Body of pancreas (tissue), 4 donors: ENCODE data around the gene ALKBH2. TPM values are rescaled to one million over a fixed set of nuclear protein-coding genes. Genes with fewer than 3 reads are reported as not detected.

Source experiments
- ATAC-seq: fragments of 150-250 bp; one replicate; pipeline ENCODE4 v1.9.1; 2016
- DNase-seq, 4 donors: peaks; one replicate each; pipeline ENCODE4 v3.0.0-alpha.2; 2019
- H3K27ac ChIP-seq, 4 donors: fragments of 200-600 bp; sonication (generic); 1 replicate in 3 of 4; 2 replicates in 1 of 4; pipeline versions ENCODE4 v1.5.1 to v1.6.1; 2016 to 2019; ENCODE audit warnings: mild to moderate bottlenecking in 1 of 4, mixed read lengths in 1 of 4, moderate library complexity in 1 of 4
- H3K27me3 ChIP-seq, 2 donors: fragments of 200-600 bp; sonication (generic); one replicate each; pipeline ENCODE4 v1.6.0; 2016; ENCODE audit warnings: mild to moderate bottlenecking in 1 of 2
- H3K36me3 ChIP-seq, 2 donors: fragments of 200-600 bp; sonication (generic); replicated peaks in 1 of 2; 2 replicates each; pipeline ENCODE4 v1.5.1; 2016; ENCODE audit warnings: low read depth in 2 of 2; ENCODE audit not compliant: insufficient read depth in 1 of 2
- H3K4me1 ChIP-seq: fragments of 200-600 bp; sonication (generic); one replicate; pipeline ENCODE4 v1.6.0; 2016
- H3K4me3 ChIP-seq, 2 donors: fragments of 200-600 bp; sonication (generic); 1 replicate in 1 of 2; 2 replicates in 1 of 2; pipeline ENCODE4 v1.5.1; 2016 to 2019
- H3K9me3 ChIP-seq, 3 donors: fragments of 200-600 bp; sonication (generic); 1 replicate in 2 of 3; 2 replicates in 1 of 3; pipeline ENCODE4 v1.5.1; 2016
- CTCF ChIP-seq, 7 experiments: fragments of 450-650 bp in 4 of 7; fragments of 200-600 bp in 3 of 7; sonication (generic) in 3 of 7; IDR thresholded peaks; one replicate each; pipeline ENCODE4 v1.5.1; 2016 to 2019; ENCODE audit warnings: antibody characterized with exemption in 7 of 7
- POLR2A ChIP-seq, 3 donors: fragments of 450-650 bp; IDR thresholded peaks; one replicate each; pipeline ENCODE4 v1.6.1; 2016; ENCODE audit warnings: antibody characterized with exemption in 3 of 3, mild to moderate bottlenecking in 2 of 3
- WGBS, 2 donors: methylation state at CpG; one replicate each; pipeline ENCODE4 v1.1.5; 2017; 5-methylcytosine and 5-hydroxymethylcytosine counted together
- intact Hi-C: fragments of 100-400 bp; cut with DNase I; formaldehyde crosslinking; loops from one replicate; pipeline ENCODE4 v1.15.1; 2023
- total RNA-seq, 2 donors: library from RNA; depleted of rRNA; stranded (reverse); fragments of >200 nt; gene quantifications; one replicate each; pipeline ENCODE4 v1.1.0, GENCODE V29; 2016

Gene ALKBH2
- total RNA-seq, 2 donors from 2014 or later = 7.3 to 16.1 TPM

- ATAC-seq = peak; percentile 83
- Histone ChIP-seq H3K4me1 (peaks cover 88% of the 10 kb centered on the region), H3K4me3 (no peak within 1 kb of the TSS)
Measured at GRCh38 chr12:109115758-109116610, 22.7 kb upstream of the ALKBH2 start, which contains the start of gene ACACB. ACACB (plus strand) TSS chr12:109116587; CDS start chr12:109139406, 22,819 bp downstream.

GRCh38 chr12:109115404-109115757 is 22.1 kb upstream of the ALKBH2 start:
- Histone ChIP-seq H3K27ac (peak overlapping the region; percentile 88 to 96 (median 94)), H3K27me3 (no peaks in the 10 kb centered on the region), H3K4me3 (no peak overlapping the region), H3K9me3 (no peaks in the 10 kb centered on the region), H3K36me3 (no peaks in the 10 kb centered on the region), H3K4me1 (peaks cover 86% of the 10 kb centered on the region)
- intact Hi-C loops = no loop called here
- peak in 1 of 4 donors; percentile 20 for DNase-seq
- WGBS, 2 donors = 13 to 18% methylated on average over 3 of the region's 3 CpGs
- TF ChIP-seq POLR2A (IDR thresholded peaks at IDR 0.05) (no peak), CTCF (IDR thresholded peaks at IDR 0.05) (no peak)
- no peak for ATAC-seq

More at GRCh38 chr12:109115758-109116610, 22.7 kb upstream of the ALKBH2 start, which contains the start of gene ACACB:
- 8 to 9% methylated on average over 11 to 14 of the region's 14 CpGs for WGBS, 2 donors
- peak; percentile 89 to 96 (median 93) for DNase-seq
- Histone ChIP-seq H3K27ac (peak within 1 kb of the TSS; percentile 88 to 96 (median 94)), H3K36me3 (no peaks in the 10 kb centered on the region), H3K27me3 (no peaks in the 10 kb centered on the region), H3K9me3 (no peaks in the 10 kb centered on the region)
- no peak for TF ChIP-seq CTCF (IDR thresholded peaks at IDR 0.05)
- peak; percentile 61 to 88 (median 85) for TF ChIP-seq POLR2A (IDR thresholded peaks at IDR 0.05)
- intact Hi-C loops = no loop called here

GRCh38 chr12:109114644-109115043 is 21.4 kb upstream of the ALKBH2 start:
- WGBS, 2 donors = 23 to 26% methylated on average over 2 of the region's 2 CpGs
- TF ChIP-seq POLR2A (IDR thresholded peaks at IDR 0.05) = no peak
- ATAC-seq (no peak), DNase-seq (no peak)
- intact Hi-C loops = no loop called here
- peak overlapping the region; percentile 88 to 96 (median 94) for H3K27ac ChIP-seq
- H3K4me3 ChIP-seq = no peak overlapping the region
- H3K4me1 ChIP-seq = peaks cover 83% of the 10 kb centered on the region
- no peaks in the 10 kb centered on the region for H3K9me3 ChIP-seq
- H3K27me3 ChIP-seq = no peaks in the 10 kb centered on the region
- H3K36me3 ChIP-seq = no peaks in the 10 kb centered on the region

- Histone ChIP-seq H3K27me3 (no peaks in the 10 kb centered on the region), H3K27ac (peak overlapping the region; percentile 88 to 96 (median 94)), H3K4me3 (no peak overlapping the region), H3K9me3 (no peaks in the 10 kb centered on the region), H3K36me3 (no peaks in the 10 kb centered on the region), H3K4me1 (peaks cover 74% of the 10 kb centered on the region)
- ATAC-seq = no peak
- WGBS, 2 donors = 9 to 28% methylated on average over 5 of the region's 5 CpGs
- peak in 2 of 4 donors; percentile 36 to 58 for DNase-seq
- intact Hi-C loops = no loop called here
- TF ChIP-seq CTCF (IDR thresholded peaks at IDR 0.05) (no peak), POLR2A (IDR thresholded peaks at IDR 0.05) (peak in 1 of 3 donors; percentile 3)
Measured at GRCh38 chr12:109113661-109114321, 20.5 kb upstream of the ALKBH2 start.
